DND-41 (cell line): ENCODE results near the gene TFEC.
"Not testable (repeated sequence)": the region's sequence is repeated elsewhere in the genome, so short reads cannot be mapped to it uniquely, and the experiment has no call there.

ENCODE experiments used
- EZH2 ChIP-seq: IDR thresholded peaks from 3 replicates; pipeline ENCODE4 v1.6.1; 2012; ENCODE audit warnings: borderline replicate concordance, low read depth, mild to moderate bottlenecking, moderate library complexity, low read length, inconsistent platforms; ENCODE audit not compliant: severe bottlenecking
- TF ChIP-seq, protein P1 (sequence below): IDR thresholded peaks from 2 replicates; pipeline ENCODE4 v1.5.1; 2012; ENCODE audit warnings: borderline replicate concordance, low read length, moderate library complexity, mild to moderate bottlenecking; ENCODE audit not compliant: poor library complexity, severe bottlenecking; ENCODE audit errors: extremely low read depth

DNA sequence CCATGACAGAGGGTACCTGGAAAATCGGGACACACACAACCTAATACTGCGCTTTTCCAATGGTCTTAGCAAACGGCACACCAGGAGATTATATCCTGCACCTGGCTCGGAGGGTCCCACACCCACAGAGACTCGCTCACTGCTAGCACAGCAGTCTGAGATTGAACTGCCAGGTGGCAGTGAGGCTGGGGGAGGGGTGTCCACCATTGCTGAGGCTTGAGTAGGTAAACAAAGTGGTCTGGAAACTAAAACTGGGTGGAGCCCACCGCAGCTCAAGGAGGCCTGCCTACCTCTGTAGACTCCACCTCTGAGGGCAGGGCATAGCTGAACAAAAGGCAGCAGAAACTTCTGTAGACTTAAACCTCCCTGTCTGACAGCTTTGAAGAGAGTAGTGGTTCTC is 16.7 kb upstream of the TFEC start:
- not testable (repeated sequence) for TF ChIP-seq EZH2
- TF ChIP-seq, protein P1, sequence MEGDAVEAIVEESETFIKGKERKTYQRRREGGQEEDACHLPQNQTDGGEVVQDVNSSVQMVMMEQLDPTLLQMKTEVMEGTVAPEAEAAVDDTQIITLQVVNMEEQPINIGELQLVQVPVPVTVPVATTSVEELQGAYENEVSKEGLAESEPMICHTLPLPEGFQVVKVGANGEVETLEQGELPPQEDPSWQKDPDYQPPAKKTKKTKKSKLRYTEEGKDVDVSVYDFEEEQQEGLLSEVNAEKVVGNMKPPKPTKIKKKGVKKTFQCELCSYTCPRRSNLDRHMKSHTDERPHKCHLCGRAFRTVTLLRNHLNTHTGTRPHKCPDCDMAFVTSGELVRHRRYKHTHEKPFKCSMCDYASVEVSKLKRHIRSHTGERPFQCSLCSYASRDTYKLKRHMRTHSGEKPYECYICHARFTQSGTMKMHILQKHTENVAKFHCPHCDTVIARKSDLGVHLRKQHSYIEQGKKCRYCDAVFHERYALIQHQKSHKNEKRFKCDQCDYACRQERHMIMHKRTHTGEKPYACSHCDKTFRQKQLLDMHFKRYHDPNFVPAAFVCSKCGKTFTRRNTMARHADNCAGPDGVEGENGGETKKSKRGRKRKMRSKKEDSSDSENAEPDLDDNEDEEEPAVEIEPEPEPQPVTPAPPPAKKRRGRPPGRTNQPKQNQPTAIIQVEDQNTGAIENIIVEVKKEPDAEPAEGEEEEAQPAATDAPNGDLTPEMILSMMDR: not testable (repeated sequence)
